GM19324 (cell line): ENCODE data around the gene THSD4.

Experiments
- ATAC-seq: cut with Tn5 transposase; IDR thresholded peaks from one replicate; pipeline ENCODE4 v1.9.1; 2021; ENCODE audit warnings: mild to moderate bottlenecking, moderate library complexity; ENCODE audit not compliant: unreplicated experiment, low FRiP score

The THSD4 gene

GRCh38 chr15:71627188-71627587 lies 511.9 kb downstream of the THSD4 start:
- no peak for ATAC-seq

DNA sequence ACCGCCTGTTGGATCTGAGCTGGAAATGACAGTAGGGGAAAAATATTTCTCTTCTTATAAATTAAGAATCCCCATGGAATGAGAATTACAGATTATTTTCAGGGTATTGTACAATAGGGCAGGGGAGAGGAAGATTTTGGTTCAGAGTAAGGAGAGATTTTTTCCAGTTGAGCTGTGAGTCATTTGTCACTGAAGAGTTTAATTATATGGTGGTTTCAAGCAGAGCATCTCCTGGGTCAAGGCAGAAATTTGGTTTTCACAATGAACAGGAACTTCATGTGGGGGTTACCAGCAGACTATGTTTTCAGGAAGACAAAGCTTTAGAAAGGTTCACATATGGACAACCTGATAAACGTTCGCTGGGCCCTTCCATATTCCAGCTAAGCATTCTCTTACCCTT lies 512.3 kb downstream of the THSD4 start:
- no peak for ATAC-seq

GRCh38 chr15:71628988-71629770 lies 513.9 kb downstream of the THSD4 start:
- ATAC-seq = no peak

GRCh38 chr15:71629781-71630474 lies 514.7 kb downstream of the THSD4 start:
- no peak for ATAC-seq

DNA sequence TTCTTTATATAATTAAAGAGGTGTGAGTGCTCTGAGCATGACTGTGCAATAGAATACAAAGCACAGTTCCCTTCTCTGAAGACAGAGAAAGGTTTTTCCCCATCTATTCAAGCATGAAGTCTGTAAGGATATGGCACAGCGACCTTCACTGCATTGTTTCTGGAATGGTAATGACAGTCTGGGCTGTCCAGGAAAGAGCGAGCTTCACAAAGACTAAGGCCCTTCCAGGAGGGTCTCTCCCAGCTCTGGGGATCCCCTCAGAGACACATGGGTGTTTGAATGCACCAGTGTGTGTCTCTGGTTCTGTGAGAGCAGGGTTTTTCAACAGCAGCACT lies 515.2 kb downstream of the THSD4 start:
- no peak for ATAC-seq

- no peak for ATAC-seq
Measured at GRCh38 chr15:71632576-71633195, 517.4 kb downstream of the THSD4 start.

DNA sequence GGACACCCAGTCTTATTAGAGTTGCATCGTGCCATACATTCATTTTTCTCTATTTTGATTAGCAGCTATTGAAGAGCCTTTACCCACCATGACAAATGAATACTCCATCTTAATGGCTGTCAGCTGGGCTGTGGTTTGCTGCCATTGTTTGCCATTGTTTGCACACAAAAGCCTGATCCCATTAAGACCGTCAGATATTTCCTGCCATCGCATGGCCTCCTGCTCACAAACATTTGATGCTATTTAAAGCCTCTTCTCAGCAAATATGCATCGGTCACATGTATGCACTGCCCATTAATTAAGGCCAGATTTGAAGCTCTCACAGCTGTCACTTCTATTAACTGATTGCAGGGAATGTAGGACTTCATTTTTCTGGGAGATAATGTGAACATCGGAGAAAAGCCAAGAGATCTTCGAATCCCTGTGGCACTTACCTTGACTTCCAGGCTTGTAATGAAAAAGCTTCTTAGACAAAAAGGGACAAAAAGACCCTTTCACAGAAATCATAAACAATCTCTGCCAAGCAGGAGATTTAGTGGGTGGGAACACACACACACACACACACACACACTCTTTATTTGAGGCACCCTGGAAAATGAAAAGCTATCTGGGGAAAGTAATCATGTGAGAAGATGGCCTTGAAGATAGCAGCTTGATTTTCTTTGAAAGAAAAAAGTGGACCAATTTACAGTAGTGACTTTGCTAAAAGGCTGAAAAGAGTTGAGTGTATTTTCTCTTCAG lies 519.7 kb downstream of the THSD4 start:
- ATAC-seq = no peak

GRCh38 chr15:71635735-71636134 lies 520.5 kb downstream of the THSD4 start:
- no peak for ATAC-seq

DNA sequence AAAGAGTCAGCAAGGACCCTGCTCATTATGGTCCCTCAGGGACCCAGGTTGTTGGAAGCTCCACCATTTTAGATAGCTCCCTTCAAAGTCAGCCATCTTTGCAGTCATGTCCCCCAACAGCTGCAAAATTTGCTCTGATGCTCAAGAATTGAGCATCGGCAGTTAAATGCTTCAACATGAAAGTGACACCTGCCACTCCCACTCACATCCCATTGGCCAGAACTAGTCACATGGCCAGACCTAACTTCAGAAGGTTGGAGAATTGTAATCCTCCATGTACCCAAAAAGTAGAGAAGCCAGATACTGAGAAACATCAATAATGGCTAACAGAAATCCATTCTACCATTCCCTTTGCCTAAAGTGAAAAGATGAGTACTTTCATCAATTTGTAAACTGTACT lies 523.6 kb downstream of the THSD4 start:
- no peak for ATAC-seq

DNA sequence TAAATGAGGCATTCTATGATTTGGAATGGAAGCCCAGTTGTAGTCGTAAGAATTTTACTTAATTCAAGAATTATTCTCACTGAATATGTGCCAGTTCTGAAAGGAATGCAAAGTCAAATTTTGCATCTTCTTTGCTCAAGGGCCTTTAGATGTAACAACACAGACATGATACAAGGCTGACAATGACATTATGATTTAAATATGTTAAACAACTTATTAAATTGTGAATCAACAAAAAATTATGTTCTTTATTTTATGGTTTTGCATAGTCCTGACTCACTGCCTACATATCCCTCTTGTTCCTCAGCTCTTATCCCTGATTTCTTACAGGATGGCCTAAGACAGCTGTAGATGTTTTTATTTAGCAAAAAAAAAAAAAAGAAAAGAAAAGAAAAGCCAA lies 524.2 kb downstream of the THSD4 start:
- no peak for ATAC-seq

DNA sequence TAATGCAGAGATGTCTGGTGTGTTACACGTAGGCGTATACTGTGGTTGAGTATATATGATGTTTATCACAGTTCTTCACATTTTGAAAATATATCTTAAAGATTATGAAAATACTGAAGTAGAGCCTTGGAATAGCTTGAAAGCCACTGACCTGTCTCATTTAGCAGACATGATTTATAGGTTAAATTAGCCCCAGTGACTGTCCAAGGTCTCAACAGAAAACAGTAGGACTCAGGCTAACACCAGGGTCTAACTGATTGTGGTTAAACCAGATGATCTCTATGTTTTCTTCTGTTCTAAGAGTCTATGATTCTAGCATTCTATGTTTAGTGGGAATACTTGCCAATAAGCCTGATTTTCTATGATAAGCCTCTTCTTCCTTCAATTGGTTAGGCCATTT lies 528.6 kb downstream of the THSD4 start:
- no peak for ATAC-seq

- ATAC-seq = no peak
Measured at GRCh38 chr15:71646767-71647486, 531.7 kb downstream of the THSD4 start.

- ATAC-seq = no peak
Measured at GRCh38 chr15:71647487-71647808, 532.2 kb downstream of the THSD4 start.

GRCh38 chr15:71648095-71648494 lies 532.8 kb downstream of the THSD4 start:
- no peak for ATAC-seq

DNA sequence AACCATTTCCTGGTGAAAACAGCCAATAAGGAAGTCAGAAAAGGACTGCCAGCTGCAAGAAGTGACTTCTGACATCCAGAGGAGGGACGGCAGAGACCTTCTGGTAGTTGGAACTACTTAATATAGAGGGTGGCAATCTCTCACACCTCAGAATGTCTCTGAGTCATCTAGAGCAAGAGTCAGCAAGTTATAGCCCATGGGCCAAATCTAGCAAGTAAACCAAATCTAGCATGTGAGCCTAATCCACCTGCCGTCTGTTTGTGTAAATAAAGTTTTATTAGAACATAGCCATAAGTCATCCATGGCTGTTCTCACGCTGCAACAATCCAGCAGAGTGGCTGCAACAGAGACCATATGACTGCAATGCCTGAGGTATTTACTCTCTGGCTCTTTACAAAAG lies 534.6 kb downstream of the THSD4 start:
- ATAC-seq = no peak

DNA sequence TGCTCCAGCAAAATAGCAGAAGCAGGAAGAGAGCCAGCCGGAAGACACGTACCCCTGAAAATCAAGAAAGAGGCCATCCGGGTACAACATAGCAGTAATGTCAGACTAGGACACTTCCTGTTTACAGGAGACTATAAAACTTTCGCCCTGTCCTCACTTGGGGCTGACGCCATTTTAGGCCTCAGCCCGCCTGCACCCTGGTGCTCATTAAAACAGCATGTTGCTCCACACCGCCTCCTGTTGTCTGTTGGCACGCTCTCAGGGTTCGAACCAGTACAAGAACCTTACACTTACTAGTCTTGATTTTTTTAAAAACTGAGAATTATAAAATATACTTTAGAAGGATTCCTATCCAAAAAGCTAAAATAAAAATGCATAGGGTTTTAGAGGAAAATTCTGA lies 535.3 kb downstream of the THSD4 start:
- no peak for ATAC-seq

GRCh38 chr15:71651750-71652186 lies 536.5 kb downstream of the THSD4 start:
- no peak for ATAC-seq

GRCh38 chr15:71654042-71654719 lies 538.9 kb downstream of the THSD4 start:
- ATAC-seq = no peak

DNA sequence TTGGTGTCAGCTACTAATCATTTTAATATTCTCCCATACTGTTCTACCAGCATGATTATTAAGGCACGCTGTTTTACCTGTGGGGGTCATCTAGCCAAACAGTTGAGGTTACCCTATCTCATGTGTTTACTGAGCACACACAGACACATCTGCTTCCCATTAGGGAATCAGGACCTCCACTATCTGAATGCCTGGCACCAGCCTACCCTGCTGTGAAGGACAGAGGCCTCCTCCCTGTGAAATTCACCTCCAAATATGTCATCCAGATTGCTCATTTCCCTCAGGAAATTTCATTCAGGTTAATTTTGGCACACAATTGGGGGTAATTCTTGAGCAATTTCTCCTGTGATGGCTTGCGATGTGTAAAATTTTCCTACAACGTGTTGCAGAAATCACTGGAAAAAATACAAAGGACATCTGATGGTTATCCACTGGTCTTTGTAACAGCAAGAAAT lies 539.5 kb downstream of the THSD4 start:
- ATAC-seq = no peak

DNA sequence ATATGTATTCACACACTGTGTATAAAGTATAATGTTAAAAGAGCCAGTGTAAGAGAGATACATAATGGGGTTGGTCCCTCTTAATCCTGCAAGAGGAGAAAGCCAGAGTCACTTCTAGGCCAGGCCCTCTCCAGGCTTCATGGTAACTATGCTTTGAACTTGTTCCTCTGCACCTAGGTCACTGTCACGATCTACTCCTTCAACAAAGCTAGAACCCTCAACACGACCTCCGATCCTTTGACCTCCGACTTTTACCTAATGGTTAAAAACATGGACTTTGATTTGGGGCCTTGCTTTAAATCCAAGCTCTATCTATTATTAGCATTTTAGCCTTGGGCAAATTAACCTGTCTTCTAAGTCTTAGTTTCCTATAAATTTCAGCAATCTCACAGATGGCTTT lies 541.2 kb downstream of the THSD4 start:
- no peak for ATAC-seq
